ENCODE results near the gene NLK.
"Not testable (repeated sequence)": the region's sequence is repeated elsewhere in the genome, so short reads cannot be mapped to it uniquely, and the experiment has no call there.

NLK gene

GRCh38 chr17:28177351-28177750 lies 134.9 kb downstream of the NLK start:
- POLR2A ChIA-PET, result interaction anchor here (1.0 kb wide), 1 partner anchor 13 kb away, joined by 3 read pairs; no protein-coding TSS in a partner anchor
- CTCF ChIA-PET, result interaction anchor here (0.6 to 1.2 kb wide), 4 partner anchors 12 to 399 kb away, joined by 3 to 4 read pairs (median 4); partner anchors contain the start of gene LYRM9
- TF ChIP-seq FOXK2 (IDR thresholded peaks at IDR 0.05) (no peak), ZNF384 (IDR thresholded peaks at IDR 0.05) (no peak)
- no peak for DNase-seq (ENCODE audit: extremely low spot score)

GRCh38 chr17:28178800-28179199 lies 136.3 kb downstream of the NLK start:
- TF ChIP-seq HDGF (IDR thresholded peaks at IDR 0.05; ENCODE audit: borderline replicate concordance) (no peak), ELF4 (IDR thresholded peaks at IDR 0.05) (no peak), L3MBTL2 (conservative IDR thresholded peaks at IDR 0.05) (no peak), LEF1 (IDR thresholded peaks at IDR 0.05; ENCODE audit: borderline replicate concordance) (no peak), BHLHE40 (IDR thresholded peaks at IDR 0.05; ENCODE audit: borderline replicate concordance) (no peak), SUZ12 (IDR thresholded peaks at IDR 0.05) (no peak), TARDBP (IDR thresholded peaks at IDR 0.05) (no peak), NFRKB (IDR thresholded peaks at IDR 0.05) (no peak), ARNT (IDR thresholded peaks at IDR 0.05) (no peak), ZNF384 (IDR thresholded peaks at IDR 0.05) (no peak), CTBP1 (IDR thresholded peaks at IDR 0.05; ENCODE audit: borderline replicate concordance) (no peak), FOXM1 (IDR thresholded peaks at IDR 0.05; ENCODE audit: borderline replicate concordance) (no peak), SP1 (IDR thresholded peaks at IDR 0.05) (no peak), FOXA1 (IDR thresholded peaks at IDR 0.05) (no peak), FOXK2 (IDR thresholded peaks at IDR 0.05) (no peak)
- no peak for DNase-seq (ENCODE audit: extremely low spot score)
- POLR2A ChIA-PET, result no interaction called here
- CTCF ChIA-PET, result no interaction called here

GRCh38 chr17:28180449-28180848 lies 138.0 kb downstream of the NLK start:
- ChIA-PET CTCF (interaction anchor here (0.6 kb wide), 1 partner anchor 715 kb away, joined by 5 read pairs; no protein-coding TSS in a partner anchor), POLR2A (no interaction called here)
- DNase-seq (ENCODE audit: extremely low spot score), result no peak
- TF ChIP-seq SP1 (IDR thresholded peaks at IDR 0.05) (no peak), L3MBTL2 (conservative IDR thresholded peaks at IDR 0.05) (no peak), TARDBP (IDR thresholded peaks at IDR 0.05) (no peak), BHLHE40 (IDR thresholded peaks at IDR 0.05; ENCODE audit: borderline replicate concordance) (no peak), FOXK2 (IDR thresholded peaks at IDR 0.05) (no peak), CTBP1 (IDR thresholded peaks at IDR 0.05; ENCODE audit: borderline replicate concordance) (no peak), ZNF384 (IDR thresholded peaks at IDR 0.05) (no peak), FOXA1 (IDR thresholded peaks at IDR 0.05) (no peak), HDGF (IDR thresholded peaks at IDR 0.05; ENCODE audit: borderline replicate concordance) (no peak), ARNT (IDR thresholded peaks at IDR 0.05) (no peak), NFRKB (IDR thresholded peaks at IDR 0.05) (no peak), ELF4 (IDR thresholded peaks at IDR 0.05) (no peak), LEF1 (IDR thresholded peaks at IDR 0.05; ENCODE audit: borderline replicate concordance) (no peak), FOXM1 (IDR thresholded peaks at IDR 0.05; ENCODE audit: borderline replicate concordance) (no peak), SUZ12 (IDR thresholded peaks at IDR 0.05) (no peak)
- TF ChIP-seq, protein P1, sequence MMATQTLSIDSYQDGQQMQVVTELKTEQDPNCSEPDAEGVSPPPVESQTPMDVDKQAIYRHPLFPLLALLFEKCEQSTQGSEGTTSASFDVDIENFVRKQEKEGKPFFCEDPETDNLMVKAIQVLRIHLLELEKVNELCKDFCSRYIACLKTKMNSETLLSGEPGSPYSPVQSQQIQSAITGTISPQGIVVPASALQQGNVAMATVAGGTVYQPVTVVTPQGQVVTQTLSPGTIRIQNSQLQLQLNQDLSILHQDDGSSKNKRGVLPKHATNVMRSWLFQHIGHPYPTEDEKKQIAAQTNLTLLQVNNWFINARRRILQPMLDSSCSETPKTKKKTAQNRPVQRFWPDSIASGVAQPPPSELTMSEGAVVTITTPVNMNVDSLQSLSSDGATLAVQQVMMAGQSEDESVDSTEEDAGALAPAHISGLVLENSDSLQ (IDR thresholded peaks at IDR 0.05), result no peak

DNA sequence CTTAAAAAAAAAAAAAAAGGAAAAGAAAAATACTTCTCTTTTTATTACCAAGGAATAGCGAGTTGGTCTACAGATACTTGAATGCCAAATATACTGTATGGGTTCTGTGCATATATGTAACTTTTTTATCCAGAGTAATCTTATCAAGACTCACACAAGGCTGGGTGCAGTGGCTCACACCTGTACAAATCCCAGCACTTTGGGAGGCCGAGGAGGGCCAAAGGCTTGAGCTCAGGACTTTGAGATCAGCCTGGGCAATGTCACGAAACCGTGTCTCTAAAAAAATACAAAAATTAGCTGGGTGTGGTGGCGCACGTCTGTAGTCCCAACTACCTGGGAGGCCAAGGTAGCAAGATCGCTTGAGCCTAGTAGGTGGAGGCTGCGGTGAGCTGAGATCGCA lies 139.1 kb downstream of the NLK start:
- TF ChIP-seq FOXA1 (IDR thresholded peaks at IDR 0.05) (no peak), L3MBTL2 (conservative IDR thresholded peaks at IDR 0.05) (no peak), FOXM1 (IDR thresholded peaks at IDR 0.05; ENCODE audit: borderline replicate concordance) (no peak), BHLHE40 (IDR thresholded peaks at IDR 0.05; ENCODE audit: borderline replicate concordance) (no peak), TARDBP (IDR thresholded peaks at IDR 0.05) (no peak), LEF1 (IDR thresholded peaks at IDR 0.05; ENCODE audit: borderline replicate concordance) (no peak), SUZ12 (IDR thresholded peaks at IDR 0.05) (no peak), ELF4 (IDR thresholded peaks at IDR 0.05) (no peak), FOXK2 (IDR thresholded peaks at IDR 0.05) (no peak), SP1 (IDR thresholded peaks at IDR 0.05) (no peak), NFRKB (IDR thresholded peaks at IDR 0.05) (no peak), ZNF384 (IDR thresholded peaks at IDR 0.05) (no peak), CTBP1 (IDR thresholded peaks at IDR 0.05; ENCODE audit: borderline replicate concordance) (no peak), ARNT (IDR thresholded peaks at IDR 0.05) (no peak), HDGF (IDR thresholded peaks at IDR 0.05; ENCODE audit: borderline replicate concordance) (no peak)
- TF ChIP-seq, protein P1 (IDR thresholded peaks at IDR 0.05), result no peak
- DNase-seq (ENCODE audit: extremely low spot score), result no peak
- ChIA-PET POLR2A (no interaction called here), CTCF (no interaction called here)

DNA sequence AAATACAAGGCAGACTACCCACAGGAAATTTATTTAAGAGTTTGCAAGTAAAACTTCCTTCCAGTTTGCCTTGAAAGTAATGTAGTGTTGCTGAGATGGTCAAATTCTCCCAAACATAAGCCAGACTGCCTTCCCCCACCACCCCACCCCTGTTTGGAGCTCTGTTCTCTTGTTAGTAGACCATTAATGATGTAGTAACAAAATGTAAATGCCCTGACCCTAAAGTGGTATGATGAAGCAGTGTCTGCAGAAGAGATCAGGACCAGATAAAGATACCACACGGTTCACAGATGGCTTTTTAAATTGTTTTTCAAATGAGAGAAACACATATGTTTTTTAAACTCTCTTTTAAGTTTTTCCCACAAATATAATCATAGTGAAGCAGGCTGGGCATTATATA lies 140.1 kb downstream of the NLK start:
- DNase-seq (ENCODE audit: extremely low spot score), result no peak
- CTCF ChIA-PET, result no interaction called here
- POLR2A ChIA-PET, result no interaction called here
- TF ChIP-seq NFRKB (IDR thresholded peaks at IDR 0.05), result no peak
- no peak for TF ChIP-seq L3MBTL2 (conservative IDR thresholded peaks at IDR 0.05)
- TF ChIP-seq HDGF (IDR thresholded peaks at IDR 0.05; ENCODE audit: borderline replicate concordance), result no peak
- no peak for TF ChIP-seq SUZ12 (IDR thresholded peaks at IDR 0.05)
- no peak for TF ChIP-seq ELF4 (IDR thresholded peaks at IDR 0.05)
- TF ChIP-seq FOXK2 (IDR thresholded peaks at IDR 0.05), result no peak
- no peak for TF ChIP-seq SP1 (IDR thresholded peaks at IDR 0.05)
- TF ChIP-seq CTBP1 (IDR thresholded peaks at IDR 0.05; ENCODE audit: borderline replicate concordance), result no peak
- TF ChIP-seq LEF1 (IDR thresholded peaks at IDR 0.05; ENCODE audit: borderline replicate concordance), result no peak
- TF ChIP-seq, protein P1 (IDR thresholded peaks at IDR 0.05), result no peak
- no peak for TF ChIP-seq FOXM1 (IDR thresholded peaks at IDR 0.05; ENCODE audit: borderline replicate concordance)

GRCh38 chr17:28185658-28186057 lies 143.2 kb downstream of the NLK start:
- POLR2A ChIA-PET, result no interaction called here

DNA sequence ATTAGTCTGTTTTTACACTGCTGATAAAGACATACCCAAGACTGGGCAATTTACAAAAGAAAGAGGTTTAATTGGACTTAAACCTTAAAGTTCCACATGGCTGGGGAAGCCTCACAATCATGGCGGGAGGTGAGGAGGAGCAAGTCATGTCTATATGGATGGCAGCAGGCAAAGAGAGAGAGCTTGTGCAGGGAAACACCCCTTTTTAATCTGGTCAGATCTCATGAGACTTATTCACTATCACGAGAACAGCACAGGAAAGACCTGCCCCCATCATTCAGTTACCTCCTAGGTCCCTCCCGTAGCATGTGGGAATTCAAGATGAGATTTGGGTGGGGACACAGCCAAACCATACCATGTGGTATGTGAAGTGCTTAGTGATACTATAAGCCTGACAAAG lies 144.0 kb downstream of the NLK start:
- POLR2A ChIA-PET; DNase-seq (ENCODE audit: extremely low spot score); CTCF ChIA-PET: not testable (repeated sequence)

More at GRCh38 chr17:28185658-28186057, 143.2 kb downstream of the NLK start:
- CTCF ChIA-PET, result no interaction called here
- no peak for TF ChIP-seq FOXM1 (IDR thresholded peaks at IDR 0.05; ENCODE audit: borderline replicate concordance)
- no peak for TF ChIP-seq BHLHE40 (IDR thresholded peaks at IDR 0.05; ENCODE audit: borderline replicate concordance)
- TF ChIP-seq CTBP1 (IDR thresholded peaks at IDR 0.05; ENCODE audit: borderline replicate concordance), result no peak
- no peak for TF ChIP-seq L3MBTL2 (conservative IDR thresholded peaks at IDR 0.05)
- TF ChIP-seq HDGF (IDR thresholded peaks at IDR 0.05; ENCODE audit: borderline replicate concordance), result no peak
- no peak for TF ChIP-seq ZNF384 (IDR thresholded peaks at IDR 0.05)
- no peak for DNase-seq (ENCODE audit: extremely low spot score)

Data from HEK293T (cell line).